HepG2 (cell line): ENCODE measurements around the gene NELL2.

ENCODE experiments used
- ASH2L ChIP-seq: fragments of 300-600, 200-600 bp; sonication (generic); IDR thresholded peaks from 2 replicates; pipeline ENCODE4 v1.7.0; 2017; ENCODE audit warnings: low read depth, mild to moderate bottlenecking, moderate library complexity, mixed read lengths, low read length; ENCODE audit not compliant: insufficient read length
- EHMT2 ChIP-seq: fragments of 200-600 bp; sonication (generic); IDR thresholded peaks from 2 replicates; pipeline ENCODE4 v1.7.0; 2017; ENCODE audit warnings: antibody characterized with exemption, low read depth, low read length, borderline replicate concordance
- ESRRA ChIP-seq: sonication (generic); formaldehyde crosslinking; IDR thresholded peaks from 2 replicates; pipeline ENCODE4 v1.5.1; 2020; ENCODE audit warnings: mild to moderate bottlenecking, low read depth, missing genetic modification reagents
- GABPA ChIP-seq, 2 experiments: IDR thresholded peaks; 2 replicates each; pipeline ENCODE4 v1.6.1; 2011 to 2016; ENCODE audit warnings: low read depth in 2 of 2, low read length in 1 of 2, missing biosample characterization in 1 of 2, missing genetic modification characterization in 1 of 2
- GABPB1 ChIP-seq: IDR thresholded peaks from 2 replicates; pipeline ENCODE4 v1.6.1; 2016; ENCODE audit warnings: mild to moderate bottlenecking, missing genetic modification reagents, moderate library complexity, missing compliant biosample characterization
- POLR2G ChIP-seq: fragments of 200-400 bp; formaldehyde crosslinking; IDR thresholded peaks from 2 replicates; pipeline ENCODE4 v1.6.1; 2018; ENCODE audit warnings: mild to moderate bottlenecking, low read depth, low read length, moderate library complexity
- TARDBP ChIP-seq: sonication (generic); formaldehyde crosslinking; IDR thresholded peaks from 2 replicates; pipeline ENCODE4 v1.8.0; 2022; ENCODE audit warnings: mild to moderate bottlenecking, missing genetic modification reagents
- TBX2 ChIP-seq: sonication (generic); formaldehyde crosslinking; IDR thresholded peaks from 2 replicates; pipeline ENCODE4 v1.5.0; 2020; ENCODE audit warnings: missing genetic modification reagents, mild to moderate bottlenecking, borderline replicate concordance
- YEATS4 ChIP-seq: sonication (generic); formaldehyde crosslinking; IDR thresholded peaks from 2 replicates; pipeline ENCODE4 v1.4.0; 2020; ENCODE audit warnings: missing genetic modification reagents, borderline replicate concordance
- ZNF841 ChIP-seq: sonication (generic); formaldehyde crosslinking; IDR thresholded peaks from 2 replicates; pipeline ENCODE4 v1.8.1; 2023; ENCODE audit warnings: missing genetic modification reagents, borderline replicate concordance
- TF ChIP-seq, protein P1 (sequence below): sonication (generic); formaldehyde crosslinking; IDR thresholded peaks from 2 replicates; pipeline ENCODE4 v1.4.0; 2020; ENCODE audit warnings: mild to moderate bottlenecking, missing genetic modification reagents
- TF ChIP-seq, protein P2 (sequence below): sonication (generic); formaldehyde crosslinking; IDR thresholded peaks from 2 replicates; pipeline ENCODE4 v1.4.0; 2020; ENCODE audit warnings: missing genetic modification reagents, borderline replicate concordance
- TF ChIP-seq, protein P3 (sequence below): sonication (generic); formaldehyde crosslinking; IDR thresholded peaks from 2 replicates; pipeline ENCODE4 v1.5.0; 2020; ENCODE audit warnings: mild to moderate bottlenecking, missing genetic modification reagents, moderate library complexity
- TF ChIP-seq, protein P4 (sequence below): sonication (generic); formaldehyde crosslinking; IDR thresholded peaks from 2 replicates; pipeline ENCODE4 v1.5.0; 2020; ENCODE audit warnings: missing genetic modification reagents, mild to moderate bottlenecking, borderline replicate concordance

DNA sequence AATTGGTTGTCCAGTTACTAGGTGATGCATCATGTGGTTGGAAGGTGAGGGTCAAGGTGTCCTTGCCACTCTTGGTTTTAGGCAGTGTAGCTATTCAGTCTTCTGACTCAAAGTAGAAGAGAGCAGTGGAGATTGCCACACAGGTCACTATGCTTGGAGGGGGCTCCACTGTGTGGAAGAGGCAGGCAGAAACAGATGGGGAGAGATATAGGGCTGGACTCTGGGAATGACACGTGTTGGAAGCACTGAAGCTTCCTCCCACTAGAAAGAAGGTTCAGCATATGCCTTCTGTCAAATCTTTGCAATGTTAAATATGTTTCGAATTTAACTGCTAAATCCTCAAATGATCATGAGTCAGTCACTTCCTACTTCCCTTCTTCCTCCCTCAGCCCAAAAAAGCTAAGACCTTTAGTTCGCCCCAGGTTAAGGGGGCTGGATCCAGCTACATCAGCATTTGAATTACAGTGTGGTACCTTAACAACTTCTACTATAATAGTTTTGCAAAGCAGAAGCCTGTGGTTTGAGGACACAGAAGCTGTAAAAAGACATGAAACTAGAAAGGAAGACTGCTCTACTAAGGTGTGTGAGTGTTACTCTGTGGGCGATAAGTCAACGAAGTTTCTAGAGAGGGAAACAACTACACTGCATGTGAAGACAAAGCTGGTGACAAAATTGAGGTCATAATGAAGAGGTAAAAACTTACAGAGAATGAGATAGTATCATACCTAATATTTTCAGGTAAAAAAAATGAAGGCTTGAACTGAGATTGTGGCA is 228.0 kb downstream of the NELL2 start:
- TF ChIP-seq, protein P1, sequence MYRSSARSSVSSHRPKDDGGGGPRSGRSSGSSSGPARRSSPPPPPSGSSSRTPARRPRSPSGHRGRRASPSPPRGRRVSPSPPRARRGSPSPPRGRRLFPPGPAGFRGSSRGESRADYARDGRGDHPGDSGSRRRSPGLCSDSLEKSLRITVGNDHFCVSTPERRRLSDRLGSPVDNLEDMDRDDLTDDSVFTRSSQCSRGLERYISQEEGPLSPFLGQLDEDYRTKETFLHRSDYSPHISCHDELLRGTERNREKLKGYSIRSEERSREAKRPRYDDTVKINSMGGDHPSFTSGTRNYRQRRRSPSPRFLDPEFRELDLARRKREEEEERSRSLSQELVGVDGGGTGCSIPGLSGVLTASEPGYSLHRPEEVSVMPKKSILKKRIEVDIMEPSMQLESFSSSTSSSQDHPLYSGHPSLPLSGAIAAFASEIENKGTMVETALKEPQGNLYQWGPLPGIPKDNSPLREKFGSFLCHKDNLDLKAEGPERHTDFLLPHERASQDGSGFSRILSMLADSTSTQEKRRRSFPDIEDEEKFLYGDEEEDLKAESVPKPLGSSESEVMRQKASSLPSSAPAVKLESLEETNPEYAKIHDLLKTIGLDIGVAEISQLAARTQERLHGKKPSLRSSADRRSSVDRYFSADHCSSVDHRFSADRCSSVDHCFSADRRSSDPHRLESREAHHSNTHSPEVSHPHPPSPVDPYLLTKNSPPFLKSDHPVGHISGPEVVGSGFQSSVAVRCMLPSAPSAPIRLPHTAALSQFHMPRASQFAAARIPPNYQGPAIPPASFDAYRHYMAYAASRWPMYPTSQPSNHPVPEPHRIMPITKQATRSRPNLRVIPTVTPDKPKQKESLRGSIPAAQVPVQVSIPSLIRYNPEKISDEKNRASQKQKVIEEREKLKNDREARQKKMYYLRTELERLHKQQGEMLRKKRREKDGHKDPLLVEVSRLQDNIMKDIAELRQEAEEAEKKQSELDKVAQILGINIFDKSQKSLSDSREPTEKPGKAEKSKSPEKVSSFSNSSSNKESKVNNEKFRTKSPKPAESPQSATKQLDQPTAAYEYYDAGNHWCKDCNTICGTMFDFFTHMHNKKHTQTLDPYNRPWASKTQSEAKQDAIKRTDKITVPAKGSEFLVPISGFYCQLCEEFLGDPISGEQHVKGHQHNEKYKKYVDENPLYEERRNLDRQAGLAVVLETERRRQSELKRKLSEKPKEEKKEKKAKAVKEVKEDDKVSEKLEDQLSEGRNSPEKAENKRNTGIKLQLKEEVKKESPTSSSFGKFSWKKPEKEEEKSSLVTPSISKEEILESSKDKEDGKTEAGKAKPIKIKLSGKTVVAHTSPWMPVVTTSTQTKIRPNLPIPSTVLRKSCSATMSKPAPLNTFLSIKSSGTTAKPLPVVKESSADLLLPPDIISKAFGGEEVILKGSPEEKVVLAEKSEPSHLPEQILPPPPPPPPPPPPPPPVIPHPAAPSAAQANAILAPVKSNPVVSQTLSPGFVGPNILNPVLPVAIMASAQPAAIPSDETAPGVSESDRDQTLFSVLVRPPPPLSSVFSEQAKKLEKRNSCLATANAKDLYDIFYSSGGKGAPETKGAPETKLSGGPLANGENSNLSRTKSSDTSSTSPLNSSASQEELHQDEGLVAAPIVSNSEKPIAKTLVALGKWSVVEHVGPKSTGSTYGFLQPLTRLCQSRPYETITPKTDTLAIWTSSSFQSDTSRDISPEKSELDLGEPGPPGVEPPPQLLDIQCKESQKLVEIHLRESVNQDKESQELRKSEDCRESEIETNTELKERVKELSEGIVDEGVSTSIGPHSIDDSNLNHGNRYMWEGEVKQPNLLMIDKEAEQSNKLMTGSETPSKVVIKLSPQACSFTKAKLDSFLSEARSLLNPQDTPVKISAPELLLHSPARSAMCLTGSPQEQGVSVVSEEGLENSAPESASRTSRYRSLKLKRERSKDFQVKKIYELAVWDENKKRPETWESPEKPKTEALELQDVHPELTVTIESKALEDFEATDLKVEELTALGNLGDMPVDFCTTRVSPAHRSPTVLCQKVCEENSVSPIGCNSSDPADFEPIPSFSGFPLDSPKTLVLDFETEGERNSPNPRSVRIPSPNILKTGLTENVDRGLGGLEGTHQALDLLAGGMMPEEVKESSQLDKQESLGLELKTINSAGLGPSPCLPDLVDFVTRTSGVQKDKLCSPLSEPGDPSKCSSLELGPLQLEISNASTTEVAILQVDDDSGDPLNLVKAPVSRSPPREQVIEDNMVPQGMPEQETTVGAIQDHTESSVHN (CRISPR knock-in tag) = no peak
- TF ChIP-seq ESRRA (CRISPR knock-in tag) = no peak
- no peak for TF ChIP-seq ZNF841 (CRISPR knock-in tag)
- no peak for TF ChIP-seq POLR2G
- TF ChIP-seq, protein P2, sequence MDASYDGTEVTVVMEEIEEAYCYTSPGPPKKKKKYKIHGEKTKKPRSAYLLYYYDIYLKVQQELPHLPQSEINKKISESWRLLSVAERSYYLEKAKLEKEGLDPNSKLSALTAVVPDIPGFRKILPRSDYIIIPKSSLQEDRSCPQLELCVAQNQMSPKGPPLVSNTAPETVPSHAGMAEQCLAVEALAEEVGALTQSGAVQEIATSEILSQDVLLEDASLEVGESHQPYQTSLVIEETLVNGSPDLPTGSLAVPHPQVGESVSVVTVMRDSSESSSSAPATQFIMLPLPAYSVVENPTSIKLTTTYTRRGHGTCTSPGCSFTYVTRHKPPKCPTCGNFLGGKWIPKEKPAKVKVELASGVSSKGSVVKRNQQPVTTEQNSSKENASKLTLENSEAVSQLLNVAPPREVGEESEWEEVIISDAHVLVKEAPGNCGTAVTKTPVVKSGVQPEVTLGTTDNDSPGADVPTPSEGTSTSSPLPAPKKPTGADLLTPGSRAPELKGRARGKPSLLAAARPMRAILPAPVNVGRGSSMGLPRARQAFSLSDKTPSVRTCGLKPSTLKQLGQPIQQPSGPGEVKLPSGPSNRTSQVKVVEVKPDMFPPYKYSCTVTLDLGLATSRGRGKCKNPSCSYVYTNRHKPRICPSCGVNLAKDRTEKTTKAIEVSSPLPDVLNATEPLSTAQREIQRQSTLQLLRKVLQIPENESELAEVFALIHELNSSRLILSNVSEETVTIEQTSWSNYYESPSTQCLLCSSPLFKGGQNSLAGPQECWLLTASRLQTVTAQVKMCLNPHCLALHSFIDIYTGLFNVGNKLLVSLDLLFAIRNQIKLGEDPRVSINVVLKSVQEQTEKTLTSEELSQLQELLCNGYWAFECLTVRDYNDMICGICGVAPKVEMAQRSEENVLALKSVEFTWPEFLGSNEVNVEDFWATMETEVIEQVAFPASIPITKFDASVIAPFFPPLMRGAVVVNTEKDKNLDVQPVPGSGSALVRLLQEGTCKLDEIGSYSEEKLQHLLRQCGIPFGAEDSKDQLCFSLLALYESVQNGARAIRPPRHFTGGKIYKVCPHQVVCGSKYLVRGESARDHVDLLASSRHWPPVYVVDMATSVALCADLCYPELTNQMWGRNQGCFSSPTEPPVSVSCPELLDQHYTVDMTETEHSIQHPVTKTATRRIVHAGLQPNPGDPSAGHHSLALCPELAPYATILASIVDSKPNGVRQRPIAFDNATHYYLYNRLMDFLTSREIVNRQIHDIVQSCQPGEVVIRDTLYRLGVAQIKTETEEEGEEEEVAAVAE (CRISPR knock-in tag) = no peak
- TF ChIP-seq ASH2L = no peak
- TF ChIP-seq, protein P3, sequence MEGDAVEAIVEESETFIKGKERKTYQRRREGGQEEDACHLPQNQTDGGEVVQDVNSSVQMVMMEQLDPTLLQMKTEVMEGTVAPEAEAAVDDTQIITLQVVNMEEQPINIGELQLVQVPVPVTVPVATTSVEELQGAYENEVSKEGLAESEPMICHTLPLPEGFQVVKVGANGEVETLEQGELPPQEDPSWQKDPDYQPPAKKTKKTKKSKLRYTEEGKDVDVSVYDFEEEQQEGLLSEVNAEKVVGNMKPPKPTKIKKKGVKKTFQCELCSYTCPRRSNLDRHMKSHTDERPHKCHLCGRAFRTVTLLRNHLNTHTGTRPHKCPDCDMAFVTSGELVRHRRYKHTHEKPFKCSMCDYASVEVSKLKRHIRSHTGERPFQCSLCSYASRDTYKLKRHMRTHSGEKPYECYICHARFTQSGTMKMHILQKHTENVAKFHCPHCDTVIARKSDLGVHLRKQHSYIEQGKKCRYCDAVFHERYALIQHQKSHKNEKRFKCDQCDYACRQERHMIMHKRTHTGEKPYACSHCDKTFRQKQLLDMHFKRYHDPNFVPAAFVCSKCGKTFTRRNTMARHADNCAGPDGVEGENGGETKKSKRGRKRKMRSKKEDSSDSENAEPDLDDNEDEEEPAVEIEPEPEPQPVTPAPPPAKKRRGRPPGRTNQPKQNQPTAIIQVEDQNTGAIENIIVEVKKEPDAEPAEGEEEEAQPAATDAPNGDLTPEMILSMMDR (CRISPR knock-in tag) = no peak
- TF ChIP-seq TARDBP (CRISPR knock-in tag) = no peak
- TF ChIP-seq TBX2 (CRISPR knock-in tag) = no peak
- no peak for TF ChIP-seq EHMT2
- TF ChIP-seq GABPB1 (CRISPR knock-in tag) = no peak
- no peak for TF ChIP-seq GABPA (IDR thresholded peaks at IDR 0.05; ENCODE audit: low read depth, low read length)
- TF ChIP-seq GABPA (CRISPR knock-in tag; IDR thresholded peaks at IDR 0.05; ENCODE audit: low read depth) = no peak
- TF ChIP-seq, protein P4, sequence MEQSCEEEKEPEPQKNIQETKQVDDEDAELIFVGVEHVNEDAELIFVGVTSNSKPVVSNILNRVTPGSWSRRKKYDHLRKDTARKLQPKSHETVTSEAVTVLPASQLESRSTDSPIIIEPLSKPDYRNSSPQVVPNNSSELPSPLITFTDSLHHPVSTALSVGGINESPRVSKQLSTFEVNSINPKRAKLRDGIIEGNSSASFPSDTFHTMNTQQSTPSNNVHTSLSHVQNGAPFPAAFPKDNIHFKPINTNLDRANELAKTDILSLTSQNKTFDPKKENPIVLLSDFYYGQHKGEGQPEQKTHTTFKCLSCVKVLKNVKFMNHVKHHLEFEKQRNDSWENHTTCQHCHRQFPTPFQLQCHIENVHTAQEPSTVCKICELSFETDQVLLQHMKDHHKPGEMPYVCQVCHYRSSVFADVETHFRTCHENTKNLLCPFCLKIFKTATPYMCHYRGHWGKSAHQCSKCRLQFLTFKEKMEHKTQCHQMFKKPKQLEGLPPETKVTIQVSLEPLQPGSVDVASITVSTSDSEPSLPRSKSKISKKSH (CRISPR knock-in tag) = no peak
- TF ChIP-seq YEATS4 (CRISPR knock-in tag) = no peak
